ENCODE data around the gene HPDL.
"Not testable (repeated sequence)": the region's sequence is repeated elsewhere in the genome, so short reads cannot be mapped to it uniquely, and the experiment has no call there.

The HPDL gene

DNA sequence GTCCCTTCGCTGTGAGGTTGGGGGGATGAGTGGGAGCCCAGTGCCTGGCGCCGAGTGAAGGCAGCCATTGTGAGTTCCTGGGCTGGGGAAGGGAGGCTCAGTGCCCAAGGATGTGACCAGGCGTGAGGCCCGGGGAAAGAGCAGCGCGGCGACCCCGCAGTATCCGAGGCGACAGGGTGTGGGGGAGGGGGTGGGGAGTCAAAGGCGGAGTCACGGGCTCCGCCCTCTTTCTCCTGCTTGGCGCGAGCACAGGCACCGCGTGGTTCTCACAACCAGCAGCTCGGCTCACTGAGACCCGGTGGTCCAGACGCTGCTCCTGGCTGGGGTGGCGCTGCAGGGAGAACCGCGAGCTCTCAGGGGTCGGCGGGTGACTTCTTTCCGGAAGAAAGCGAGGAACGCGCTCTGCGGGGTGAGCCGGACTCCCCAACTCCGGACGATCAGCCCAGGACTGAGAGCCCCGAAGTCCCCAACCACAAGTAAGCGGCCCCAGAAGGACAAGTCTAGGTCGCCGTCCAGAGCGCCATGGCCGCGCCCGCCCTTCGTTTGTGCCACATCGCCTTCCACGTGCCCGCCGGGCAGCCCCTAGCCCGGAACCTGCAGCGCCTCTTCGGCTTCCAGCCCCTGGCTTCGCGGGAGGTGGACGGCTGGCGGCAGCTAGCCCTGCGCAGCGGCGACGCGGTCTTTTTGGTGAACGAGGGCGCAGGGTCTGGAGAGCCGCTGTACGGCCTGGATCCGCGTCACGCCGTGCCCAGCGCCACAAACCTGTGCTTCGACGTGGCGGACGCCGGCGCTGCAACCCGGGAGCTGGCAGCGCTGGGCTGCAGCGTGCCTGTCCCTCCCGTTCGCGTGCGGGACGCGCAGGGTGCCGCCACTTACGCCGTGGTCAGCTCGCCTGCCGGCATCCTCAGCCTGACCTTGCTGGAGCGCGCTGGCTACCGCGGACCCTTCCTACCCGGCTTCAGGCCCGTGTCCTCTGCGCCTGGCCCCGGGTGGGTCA, at the start of gene HPDL:
Gene HPDL (plus strand): TSS at position 269 of the 997 bp plus-strand sequence. CDS start 254 bp downstream, at position 523.
- DNase-seq = peak; percentile 3 to 91 (median 74)

DNA sequence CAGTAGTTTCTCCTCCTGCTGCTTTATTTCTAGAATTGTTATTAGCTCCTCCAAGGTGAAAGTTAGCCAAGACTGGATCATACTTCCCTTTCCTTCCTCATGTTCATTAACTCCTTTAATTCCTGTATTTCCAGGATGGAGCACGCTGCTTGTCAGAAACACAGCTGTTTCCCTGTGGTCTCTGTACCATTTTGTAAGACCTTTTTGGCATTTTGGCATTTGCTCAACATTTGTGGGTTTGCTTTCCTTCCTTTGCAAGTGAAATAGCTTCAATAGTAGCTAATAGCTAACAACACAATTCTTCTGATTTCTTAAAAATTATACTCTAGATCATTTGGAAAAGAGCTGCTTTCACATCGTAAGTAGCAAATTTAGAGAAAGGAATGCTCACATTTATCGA, 44.3 kb upstream of the HPDL start:
- DNase-seq = no peak

GRCh38 chr1:45284858-45285257, 41.8 kb upstream of the HPDL start:
- not testable (repeated sequence) for DNase-seq

DNA sequence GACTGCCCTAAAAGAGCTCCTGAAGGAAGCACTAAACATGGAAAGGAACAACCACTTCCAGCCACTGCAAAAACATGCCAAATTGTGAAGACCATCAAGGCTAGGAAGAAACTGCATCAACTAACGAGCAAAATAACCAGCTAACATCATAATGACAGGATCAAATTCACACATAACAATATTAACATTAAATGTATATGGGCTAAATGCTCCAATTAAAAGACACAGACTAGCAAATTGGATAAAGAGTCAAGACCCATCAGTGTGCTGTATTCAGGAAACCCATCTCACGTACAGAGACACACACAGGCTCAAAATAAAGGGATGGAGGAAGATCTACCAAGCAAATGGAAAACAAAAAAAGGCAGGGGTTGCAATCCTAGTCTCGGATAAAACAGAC, 40.2 kb upstream of the HPDL start:
- DNase-seq = not testable (repeated sequence)

GRCh38 chr1:45291002-45291401, 35.7 kb upstream of the HPDL start:
- DNase-seq = not testable (repeated sequence)

GRCh38 chr1:45291716-45292115, 35.0 kb upstream of the HPDL start:
- no peak for DNase-seq

DNA sequence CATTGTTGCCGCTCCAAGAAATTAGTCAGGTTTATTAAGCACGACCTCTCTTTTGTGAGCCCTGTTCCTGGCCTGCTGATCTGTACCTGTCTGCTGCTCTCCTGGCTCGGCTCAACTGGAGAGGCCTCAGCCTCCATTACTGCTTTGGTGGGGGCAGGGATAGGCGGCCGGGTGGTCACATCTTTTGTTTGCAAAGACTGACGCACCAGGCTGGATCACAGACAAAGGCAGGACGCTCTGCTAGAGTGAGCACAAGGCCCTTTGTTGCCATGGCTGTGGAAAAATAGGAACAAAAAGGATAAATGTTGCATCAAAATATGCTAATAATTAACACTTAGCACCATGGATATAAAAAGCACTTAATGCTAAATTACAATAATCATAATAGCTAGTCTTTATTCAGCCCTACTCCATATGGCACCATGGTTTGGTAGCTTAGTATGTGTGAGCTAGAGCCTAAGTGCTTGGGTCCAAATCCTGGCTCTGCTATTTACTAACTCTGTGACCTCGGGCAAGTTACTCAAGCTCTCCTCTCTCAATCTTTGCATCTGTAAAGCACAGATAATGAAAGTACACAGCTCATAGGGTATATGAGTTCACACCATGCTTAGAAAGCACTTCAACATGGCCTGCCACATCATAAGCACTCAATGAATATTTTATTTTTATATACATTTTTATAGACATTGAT, 28.9 kb upstream of the HPDL start:
- DNase-seq = peak in 13 of 58 donors; percentile 2 to 35 (median 8)

GRCh38 chr1:45299296-45299695, 27.4 kb upstream of the HPDL start:
- no peak for DNase-seq

DNA sequence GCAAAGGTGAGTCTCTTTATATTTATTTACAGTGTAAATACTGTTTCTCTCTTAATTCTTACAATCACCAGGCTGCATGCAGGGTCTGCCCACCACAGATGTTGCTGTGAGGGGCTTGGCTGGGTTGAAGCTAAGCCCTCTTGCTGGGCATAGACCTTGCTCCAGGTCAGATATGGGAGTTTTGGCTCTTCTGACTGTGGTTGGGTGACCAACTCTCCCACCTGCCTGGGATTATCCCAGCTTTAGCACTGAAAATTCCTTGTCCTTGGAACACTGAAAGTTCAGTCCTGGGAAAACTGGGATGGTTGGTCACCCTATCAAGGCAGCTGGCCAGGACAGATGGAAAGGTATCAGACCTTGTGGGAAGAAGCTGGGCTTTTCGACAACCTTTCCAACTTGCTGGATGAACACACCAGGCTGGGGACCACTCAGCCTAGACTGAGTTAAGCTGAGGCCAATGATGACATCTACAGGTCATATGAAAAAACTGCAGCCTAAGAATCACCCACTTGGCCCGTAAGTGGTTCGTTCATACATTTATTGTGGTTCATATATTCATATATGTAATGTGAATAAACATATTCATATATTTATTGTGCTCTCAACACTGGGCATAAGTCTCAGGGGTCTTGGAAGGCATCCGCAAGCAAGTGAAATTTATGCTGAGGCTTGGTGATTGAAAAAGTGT, 26.6 kb upstream of the HPDL start:
- DNase-seq = peak in 36 of 58 donors; percentile 2 to 73 (median 18)

GRCh38 chr1:45300669-45300997, 26.1 kb upstream of the HPDL start:
- no peak for DNase-seq

DNA sequence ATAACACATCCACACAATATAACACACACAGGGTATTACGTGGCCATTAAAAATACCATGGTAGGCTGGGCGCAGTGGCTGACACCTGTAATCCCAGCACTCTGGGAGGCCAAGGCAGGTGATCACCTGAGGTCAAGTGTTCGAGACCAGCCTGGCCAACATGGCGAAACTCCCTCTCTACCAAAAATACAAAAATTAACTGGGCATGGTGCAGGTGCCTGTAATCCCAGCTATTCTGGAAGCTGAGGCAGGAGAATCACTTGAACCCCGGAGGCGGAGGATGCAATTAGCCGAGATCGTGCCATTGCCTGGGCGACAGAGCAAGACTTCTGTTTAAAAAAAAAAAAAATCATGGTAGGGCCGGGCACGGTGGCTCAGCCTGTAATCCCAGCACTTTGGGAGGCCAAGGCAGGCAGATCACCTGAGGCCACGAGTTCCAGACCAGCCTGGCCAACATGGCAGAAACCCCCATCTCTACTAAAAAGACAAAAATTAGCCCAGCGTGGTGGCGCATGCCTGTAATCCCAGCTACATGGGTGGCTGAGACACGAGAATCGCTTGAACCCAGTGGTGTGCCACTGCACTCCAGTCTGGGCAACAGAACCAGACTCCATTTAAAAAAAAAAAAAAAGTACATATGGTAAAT, 24.1 kb upstream of the HPDL start:
- DNase-seq = no peak

DNA sequence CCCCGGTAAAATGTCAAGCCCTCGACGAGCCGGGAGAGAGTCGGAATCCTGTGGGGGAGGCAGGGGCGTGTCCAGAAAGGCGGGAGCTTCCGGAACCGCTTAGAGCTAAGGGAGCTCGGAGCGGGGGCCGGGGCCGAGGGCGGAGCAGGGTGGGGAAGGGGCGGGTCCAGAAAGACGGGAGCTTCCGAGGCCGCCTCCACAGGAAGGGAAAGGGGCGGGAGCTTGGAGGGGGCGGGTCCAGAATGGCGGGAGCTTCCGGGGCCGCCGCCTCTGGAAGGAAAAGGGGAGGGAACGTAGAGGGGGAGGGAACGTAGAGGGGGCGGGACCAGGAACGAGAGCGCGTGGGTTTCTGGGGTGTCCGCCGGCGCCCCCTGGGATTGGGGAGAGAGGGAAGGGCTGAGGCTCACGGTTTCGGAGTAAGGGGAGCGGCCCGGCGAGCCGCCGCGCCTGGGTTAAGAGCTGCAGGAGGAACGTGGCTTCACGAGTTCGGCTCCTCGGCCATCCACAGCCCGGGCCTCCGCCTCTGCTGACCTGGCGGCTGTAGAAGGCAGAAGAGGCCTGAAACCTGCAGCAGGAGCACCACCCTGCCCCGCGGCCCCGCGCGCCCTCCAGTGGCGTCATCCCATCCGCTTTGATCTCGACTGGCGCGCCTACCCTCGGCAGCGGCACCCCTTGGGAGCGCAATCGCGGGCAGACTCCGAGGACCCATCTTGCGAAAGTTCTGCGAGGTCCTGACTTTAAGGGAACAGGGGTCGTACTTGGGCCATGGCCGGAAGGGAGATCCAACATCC, 23.0 kb upstream of the HPDL start:
- peak; percentile 74 to 99 (median 97) for DNase-seq

- DNase-seq = peak in 3 of 58 donors; percentile 8 to 52 (median 50)
Observed at GRCh38 chr1:45304311-45305081, 22.2 kb upstream of the HPDL start.

DNA sequence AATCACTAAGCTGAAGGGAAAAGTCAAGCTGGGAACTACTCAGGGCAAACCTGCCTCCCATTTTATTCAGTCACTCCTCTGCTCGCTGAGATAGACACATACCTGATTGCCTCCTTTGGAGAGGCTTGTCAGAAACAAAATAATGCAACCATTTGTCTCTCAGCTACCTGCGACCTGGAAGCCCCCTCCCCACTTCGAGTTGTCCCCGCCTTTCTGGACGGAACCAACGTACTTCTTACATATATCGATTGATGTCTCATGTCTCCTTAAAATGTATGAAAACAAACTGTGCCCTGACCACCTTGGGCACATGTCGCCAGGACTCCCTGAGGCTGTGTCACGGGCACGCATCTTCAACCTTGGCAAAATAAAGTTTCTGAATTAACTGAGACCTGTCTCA, 21.5 kb upstream of the HPDL start:
- DNase-seq = no peak

GRCh38 chr1:45306319-45306718, 20.4 kb upstream of the HPDL start:
- DNase-seq = no peak

- no peak for DNase-seq
Observed at GRCh38 chr1:45306905-45307304, 19.8 kb upstream of the HPDL start.

DNA sequence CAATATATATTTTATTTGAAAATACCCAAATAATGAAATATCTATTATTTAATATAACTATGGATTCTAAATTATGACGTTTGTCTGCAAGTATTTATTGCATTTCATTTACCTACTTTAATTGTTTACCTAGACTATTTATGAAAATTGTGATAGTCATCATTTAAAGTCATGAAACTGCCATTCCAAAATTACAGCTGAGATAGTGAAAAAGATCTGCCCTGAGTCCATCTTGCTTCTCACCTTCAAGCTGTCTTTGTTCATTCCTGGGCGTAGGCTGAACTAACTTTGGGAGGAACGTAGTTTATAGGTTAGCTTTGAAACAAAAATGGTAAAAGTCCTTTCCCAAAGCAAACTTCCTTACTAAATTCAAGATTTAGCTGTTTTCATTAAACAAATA, 12.4 kb upstream of the HPDL start:
- DNase-seq = no peak

DNA sequence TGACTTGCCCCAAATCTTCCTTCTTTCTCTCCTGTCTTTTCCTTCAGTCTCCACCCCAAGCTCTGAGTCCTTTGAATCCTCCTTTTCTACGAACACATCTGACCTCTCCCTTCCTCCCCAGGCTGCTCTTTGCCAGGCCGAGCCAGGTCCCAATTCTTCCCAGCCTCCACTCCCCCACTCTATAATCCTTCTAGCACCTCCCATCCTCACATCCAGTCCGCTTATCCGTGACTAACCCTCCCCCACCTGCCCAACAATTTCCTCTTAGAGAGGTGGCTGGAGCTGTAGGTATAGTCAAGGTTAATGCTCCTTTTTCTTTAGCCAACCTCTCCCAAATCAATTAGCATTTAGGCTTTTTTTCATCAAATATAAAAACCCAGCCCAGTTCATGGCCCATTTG, 9.5 kb upstream of the HPDL start:
- DNase-seq = no peak

DNA sequence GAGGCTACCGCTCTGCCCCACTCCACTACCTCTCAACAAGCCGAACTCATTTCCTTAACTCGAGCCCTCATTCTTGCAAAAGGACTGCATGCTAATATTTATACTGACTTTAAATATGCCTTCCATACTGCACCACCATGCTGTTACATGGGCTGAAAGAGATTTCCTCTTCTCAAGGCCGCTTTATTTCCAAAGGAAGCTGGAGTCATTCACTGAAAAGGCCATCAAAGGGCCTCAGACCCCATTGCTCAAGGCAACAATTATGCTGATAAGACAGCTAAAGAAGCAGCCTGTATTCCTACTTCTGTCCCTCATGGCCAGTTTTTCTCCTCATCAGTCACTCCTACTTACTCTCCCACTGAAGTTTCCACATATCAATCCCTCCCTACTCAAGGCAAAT, 6.9 kb upstream of the HPDL start:
- DNase-seq = no peak

DNA sequence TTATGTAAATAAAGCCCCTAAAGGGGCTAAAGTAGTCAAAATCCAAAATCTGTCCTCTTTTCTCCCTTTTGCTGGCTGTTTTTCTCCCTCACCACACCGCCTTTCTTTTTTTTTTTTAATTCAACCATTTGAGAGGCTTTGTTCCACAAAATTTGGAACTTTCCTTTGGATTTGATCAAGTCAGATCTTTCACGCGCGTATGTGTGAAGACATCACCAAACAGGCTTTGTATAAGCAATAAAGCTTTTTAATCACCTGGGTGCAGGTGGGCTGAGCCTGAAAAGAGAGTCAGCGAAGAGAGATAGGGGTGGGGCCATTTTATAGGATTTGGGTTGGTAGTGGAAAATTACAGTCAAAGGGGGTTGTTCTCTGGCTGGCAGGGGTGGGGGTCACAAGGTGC, 5.3 kb upstream of the HPDL start:
- no peak for DNase-seq

All from anterior cingulate cortex (tissue), 58 donors.